CD14-positive monocyte (primary cell): ENCODE measurements around the gene WDR35. TPM values are rescaled to one million over a fixed set of nuclear protein-coding genes. Genes with fewer than 3 reads are reported as not detected.
A peak's percentile ranks its signal among the peaks of the same experiment; 100 is the strongest.

Experiments used
- DNase-seq, 3 donors: peaks; one replicate each; pipeline ENCODE4 v3.0.0-alpha.2; 2011 to 2022
- H2AFZ ChIP-seq: 2 replicates; pipeline ENCODE4 v1.6.0; 2012; ENCODE audit warnings: mild to moderate bottlenecking, low read depth, low read length, inconsistent platforms; ENCODE audit not compliant: insufficient read depth, poor library complexity, severe bottlenecking
- H3K27ac ChIP-seq, 2 donors: 1 replicate in 1 of 2; 2 replicates in 1 of 2; pipeline ENCODE4 v1.5.1; 2012 to 2013; ENCODE audit warnings: low read length in 2 of 2, control low read depth in 1 of 2, inconsistent platforms in 1 of 2, low read depth in 1 of 2, mild to moderate bottlenecking in 1 of 2
- H3K27me3 ChIP-seq, 2 donors: one replicate each; pipeline versions ENCODE4 v1.6.0 to v1.6.1; 2011 to 2013; ENCODE audit warnings: low read length in 2 of 2; ENCODE audit not compliant: control insufficient read depth in 2 of 2, insufficient read depth in 2 of 2
- H3K36me3 ChIP-seq, 2 donors: replicated peaks in 1 of 2; 1 replicate in 1 of 2; 2 replicates in 1 of 2; pipeline versions ENCODE4 v1.5.1 to v1.6.1; 2012 to 2013; ENCODE audit warnings: low read length in 2 of 2, control low read depth in 1 of 2, inconsistent platforms in 1 of 2, mild to moderate bottlenecking in 1 of 2; ENCODE audit not compliant: insufficient read depth in 2 of 2, control insufficient read depth in 1 of 2
- H3K4me1 ChIP-seq, 2 donors: 1 replicate in 1 of 2; 2 replicates in 1 of 2; pipeline versions ENCODE4 v1.5.1 to v1.6.1; 2012 to 2013; ENCODE audit warnings: low read length in 2 of 2, control low read depth in 1 of 2, inconsistent platforms in 1 of 2, mild to moderate bottlenecking in 1 of 2, moderate library complexity in 1 of 2; ENCODE audit not compliant: insufficient read depth in 2 of 2, control insufficient read depth in 1 of 2
- H3K4me2 ChIP-seq: replicated peaks from 2 replicates; pipeline ENCODE3; 2012; ENCODE audit warnings: low read length, moderate library complexity, mild to moderate bottlenecking; ENCODE audit not compliant: poor library complexity, severe bottlenecking; ENCODE audit errors: extremely low read depth
- H3K4me3 ChIP-seq, 3 experiments: fragments of 200-600 bp in 1 of 3; sonication (generic) in 1 of 3; replicated peaks in 1 of 3; 1 replicate in 2 of 3; 2 replicates in 1 of 3; pipeline ENCODE4 v1.5.1; 2011 to 2013; ENCODE audit warnings: low read length in 3 of 3, mild to moderate bottlenecking in 3 of 3, control low read depth in 2 of 3, low read depth in 2 of 3, inconsistent platforms in 1 of 3, moderate library complexity in 1 of 3
- H3K79me2 ChIP-seq: 2 replicates; pipeline ENCODE4 v1.6.0; 2012; ENCODE audit warnings: mild to moderate bottlenecking, control low read depth, inconsistent platforms, low read length, moderate library complexity; ENCODE audit not compliant: insufficient read depth
- H3K9ac ChIP-seq: 2 replicates; pipeline ENCODE4 v1.6.0; 2017; ENCODE audit warnings: low read length, mild to moderate bottlenecking; ENCODE audit not compliant: insufficient read depth, poor library complexity, severe bottlenecking
- H3K9me3 ChIP-seq, 2 donors: replicated peaks in 1 of 2; 1 replicate in 1 of 2; 2 replicates in 1 of 2; pipeline versions ENCODE4 v1.5.1 to v1.6.1; 2012 to 2013; ENCODE audit warnings: low read length in 2 of 2, control low read depth in 1 of 2; ENCODE audit not compliant: control insufficient read depth in 1 of 2, insufficient read depth in 1 of 2
- H4K20me1 ChIP-seq: 2 replicates; pipeline ENCODE4 v1.6.0; 2012; ENCODE audit warnings: mild to moderate bottlenecking, low read length, control low read depth, moderate library complexity; ENCODE audit not compliant: insufficient read depth
- H3K27ac Mint-ChIP-seq, 7 donors: one replicate each; pipeline ENCODE4 v1.8.0; 2020; ENCODE audit warnings: mild to moderate bottlenecking in 7 of 7, mixed read lengths in 7 of 7, moderate library complexity in 6 of 7, inconsistent platforms in 2 of 7
- H3K27me3 Mint-ChIP-seq, 3 donors: one replicate each; pipeline ENCODE4 v1.8.0; 2021 to 2022; ENCODE audit warnings: low read depth in 3 of 3, mild to moderate bottlenecking in 3 of 3, mixed read lengths in 3 of 3, moderate library complexity in 3 of 3, inconsistent platforms in 1 of 3
- H3K36me3 Mint-ChIP-seq, 2 donors: one replicate each; pipeline ENCODE4 v1.8.0; 2020; ENCODE audit warnings: mixed read lengths in 2 of 2, inconsistent platforms in 1 of 2, mild to moderate bottlenecking in 1 of 2
- H3K4me1 Mint-ChIP-seq: one replicate; pipeline ENCODE4 v1.8.0; 2020; ENCODE audit warnings: mild to moderate bottlenecking, mixed read lengths
- H3K4me3 Mint-ChIP-seq, 2 donors: one replicate each; pipeline ENCODE4 v1.8.0; 2020; ENCODE audit warnings: mild to moderate bottlenecking in 2 of 2, mixed read lengths in 2 of 2, moderate library complexity in 1 of 2
- H3K9me3 Mint-ChIP-seq, 7 donors: one replicate each; pipeline ENCODE4 v1.8.0; 2020 to 2022; ENCODE audit warnings: mixed read lengths in 7 of 7, mild to moderate bottlenecking in 6 of 7, moderate library complexity in 6 of 7, inconsistent platforms in 2 of 7
- CTCF ChIP-seq: fragments of 200-600 bp; IDR thresholded peaks from one replicate; pipeline ENCODE4 v1.8.0; 2022; ENCODE audit warnings: antibody characterized with exemption, mild to moderate bottlenecking
- WGBS: methylation state at CpG from one replicate; pipeline ENCODE4 v1.1.5; 2013; ENCODE audit warnings: missing lambda C conversion rate; ENCODE audit not compliant: insufficient coverage; 5-methylcytosine and 5-hydroxymethylcytosine counted together
- intact Hi-C, 2 donors: fragments of 100-400 bp; cut with micrococcal nuclease; formaldehyde crosslinking; loops; one replicate each; pipeline versions ENCODE4 v1.15.0 to v1.15.1; 2023
- polyA minus RNA-seq: library from RNA; depleted of rRNA, polyadenylated mRNA; stranded (reverse); fragments of >200 nt; gene quantifications from 2 replicates; pipeline ENCODE4 v1.2.3, GENCODE V29; 2012
- polyA plus RNA-seq, 3 donors: library from polyadenylated mRNA; depleted of rRNA in 1 of 3; unstranded in 2 of 3; stranded (reverse) in 1 of 3; fragments of 300-500 nt in 2 of 3; fragments of >200 nt in 1 of 3; fragmentation: Illumina TruSeq in 2 of 3; gene quantifications; 1 replicate in 2 of 3; 2 replicates in 1 of 3; pipeline ENCODE4 v1.2.3, GENCODE V29; 2012 to 2021
- total RNA-seq, 12 experiments: library from RNA in 1 of 12; stranded (reverse) in 1 of 12; fragments of 120-200 nt in 1 of 12; gene quantifications; one replicate each; pipeline ENCODE4 v1.2.4 and lab custom pipeline; 2013 to 2026; ENCODE audit warnings: mixed read lengths in 6 of 12, inconsistent platforms in 1 of 12

Gene WDR35
- total RNA-seq (2013) = 1.4 TPM
- polyA plus RNA-seq = 1 to 10 TPM in 1 of 3 donors, under 1 TPM in 2; 0.28 to 1.0 (median 0.67) TPM
- polyA minus RNA-seq = 0.48 and 0.69 TPM in 2 replicates
- 1.5 to 8.1 (median 3.7) reads per million in 11 experiments for total RNA-seq (lab: John Stamatoyannopoulos, UW)

GRCh38 chr2:19989667-19990415, at the start of gene WDR35:
Gene WDR35 (minus strand): TSS chr2:19990105. CDS start chr2:19990015, 90 bp downstream.
- Histone ChIP-seq H2AFZ (peak within 1 kb of the TSS; percentile 97), H3K36me3 (no peaks in the 10 kb centered on the region), H3K27ac (peak within 1 kb of the TSS in 1 of 2 donors; percentile 21), H3K4me3 (peak within 1 kb of the TSS; percentile 70 to 87 (median 77)), H3K4me2 (peak within 1 kb of the TSS; percentile 89), H3K4me1 (peaks cover 15 to 23% of the 10 kb centered on the region in 2 donors), H3K79me2 (no peaks in the 10 kb centered on the region), H3K9me3 (no peaks in the 10 kb centered on the region), H4K20me1 (no peaks in the 10 kb centered on the region), H3K9ac (peak within 1 kb of the TSS; percentile 57), H3K27me3 (peaks cover 18 to 30% of the 10 kb centered on the region in 2 donors)
- DNase-seq = peak; percentile 79 to 89 (median 85)
- under 1% methylated on average over 69 of the region's 70 CpGs for WGBS
- Mint-ChIP-seq H3K9me3 (peaks cover 0 to 3% (median 0%) of the 10 kb centered on the region in 7 donors), H3K4me1 (peaks cover 16% of the 10 kb centered on the region), H3K36me3 (no peaks in the 10 kb centered on the region), H3K27ac (peak within 1 kb of the TSS in 6 of 7 donors; percentile 53 to 80 (median 80)), H3K4me3 (peak within 1 kb of the TSS; percentile 88 to 93), H3K27me3 (peaks cover 10 to 26% (median 11%) of the 10 kb centered on the region in 3 donors)
- TF ChIP-seq CTCF = no peak
- intact Hi-C loops = no loop called here

- no peak for DNase-seq
- Mint-ChIP-seq H3K4me1 (peaks cover 9% of the 10 kb centered on the region), H3K9me3 (no peaks in the 10 kb centered on the region), H3K36me3 (peaks cover 88 to 90% of the 10 kb centered on the region in 2 donors), H3K27ac (peak overlapping the region in 1 of 7 donors; percentile 16), H3K27me3 (no peaks in the 10 kb centered on the region), H3K4me3 (no peak overlapping the region)
- H3K9ac ChIP-seq = no peak overlapping the region
- H4K20me1 ChIP-seq = peaks cover 100% of the 10 kb centered on the region
- WGBS = 100% methylated on average over 2 of the region's 2 CpGs
- no peaks in the 10 kb centered on the region for H3K9me3 ChIP-seq
- peaks cover 79 to 98% of the 10 kb centered on the region in 2 donors for H3K36me3 ChIP-seq
- H3K27me3 ChIP-seq = no peaks in the 10 kb centered on the region
- H3K4me1 ChIP-seq = no peaks in the 10 kb centered on the region
- no peak for TF ChIP-seq CTCF
- no peak overlapping the region for H3K4me3 ChIP-seq
- intact Hi-C loops = no loop called here
- peaks cover 70% of the 10 kb centered on the region for H3K79me2 ChIP-seq
- no peak overlapping the region for H3K4me2 ChIP-seq
- H2AFZ ChIP-seq = no peak overlapping the region
- H3K27ac ChIP-seq = peak overlapping the region in 1 of 2 donors; percentile 24
These were observed 47.8 kb upstream of the WDR35 start for GRCh38 chr2:20037660-20038059.
